ENCODE results near the gene ZNF213.
"Not testable (repeated sequence)": the region's sequence is repeated elsewhere in the genome, so short reads cannot be mapped to it uniquely, and the experiment has no call there.

The ZNF213 gene

GRCh38 chr16:3149630-3150345 is 15.0 kb downstream of the ZNF213 start:
- peak; percentile 9 to 50 for DNase-seq

GRCh38 chr16:3150346-3151218 is 15.8 kb downstream of the ZNF213 start:
- peak; percentile 77 to 89 for DNase-seq

- DNase-seq: no peak
Observed at GRCh38 chr16:3152027-3152276, 17.1 kb downstream of the ZNF213 start.

- peak; percentile 76 to 85 for DNase-seq
Observed at GRCh38 chr16:3152277-3152990, 17.6 kb downstream of the ZNF213 start.

- no peak for DNase-seq
Observed at GRCh38 chr16:3152991-3153368, 18.2 kb downstream of the ZNF213 start.

- DNase-seq: no peak
Observed at GRCh38 chr16:3155181-3155580, 20.4 kb downstream of the ZNF213 start.

- no peak for DNase-seq
Observed at GRCh38 chr16:3155972-3156371, 21.1 kb downstream of the ZNF213 start.

- DNase-seq: peak in 1 of 2 donors; percentile 34
Observed at GRCh38 chr16:3157229-3158025, 22.6 kb downstream of the ZNF213 start.

- DNase-seq: no peak
Observed at GRCh38 chr16:3158026-3158509, 23.2 kb downstream of the ZNF213 start.

- DNase-seq: peak; percentile 4 to 49
Observed at GRCh38 chr16:3158510-3159314, 23.9 kb downstream of the ZNF213 start.

- no peak for DNase-seq
Observed at GRCh38 chr16:3161235-3162018, 26.6 kb downstream of the ZNF213 start.

GRCh38 chr16:3164121-3164991 is 29.5 kb downstream of the ZNF213 start:
- no peak for DNase-seq

- DNase-seq: no peak
Observed at GRCh38 chr16:3165111-3165822, 30.4 kb downstream of the ZNF213 start.

- DNase-seq: no peak
Observed at GRCh38 chr16:3166505-3166886, 31.7 kb downstream of the ZNF213 start.

- DNase-seq: not testable (repeated sequence)
Observed at GRCh38 chr16:3168729-3169128, 33.9 kb downstream of the ZNF213 start.

- DNase-seq: no peak
Observed at GRCh38 chr16:3170440-3171180, 35.8 kb downstream of the ZNF213 start.

GRCh38 chr16:3171181-3171854 is 36.5 kb downstream of the ZNF213 start:
- DNase-seq: no peak
